K562 treated with DMSO at 1 percent for 24 hours (cell line): ENCODE data around the gene NEU3. TPM values are rescaled to one million over a fixed set of nuclear protein-coding genes. Genes with fewer than 3 reads are reported as not detected.

Source experiments
- total RNA-seq: library from RNA; unstranded; fragments of 300-600 nt; gene quantifications from 2 replicates; pipeline ENCODE4 v1.2.3, GENCODE V29; 2022; ENCODE audit warnings: low read depth; ENCODE audit not compliant: insufficient read depth

NEU3 gene
- 13.8 and 15.4 TPM in 2 replicates for total RNA-seq

GRCh38 chr11:74988541-74989259, at the start of gene NEU3:
TSS of gene NEU3 (plus strand) at chr11:74988933. CDS start at chr11:74989061, 128 bp downstream.

GRCh38 chr11:74948898-74949752, 39.6 kb upstream of the NEU3 start, which contains the start of the genes SPCS2 and XRRA1:
TSS of gene SPCS2 (plus strand) at chr11:74949266. CDS start at chr11:74949286, 20 bp downstream.
TSS of gene XRRA1 (minus strand) at chr11:74949091. CDS start at chr11:74940878, 8,213 bp downstream.

Other genes starting within 250 kb of the NEU3 start
- gene RNF169, start 240.1 kb upstream of the NEU3 start, total RNA-seq = 4.3 and 4.5 TPM in 2 replicates
- gene XRRA1, start 39.8 kb upstream of the NEU3 start, total RNA-seq = 24.9 and 27.1 TPM in 2 replicates
- 33.5 and 41.2 TPM in 2 replicates for gene SPCS2, start 39.7 kb upstream of the NEU3 start, total RNA-seq
- 0.16 and 0.49 TPM in 2 replicates for gene OR2AT4, start 107.9 kb downstream of the NEU3 start, total RNA-seq
- 14.8 and 19.7 TPM in 2 replicates for gene SLCO2B1, start 162.2 kb downstream of the NEU3 start, total RNA-seq